ENCODE data around the gene KRT13. TPM values are rescaled to one million over a fixed set of nuclear protein-coding genes. Genes with fewer than 3 reads are reported as not detected.

Gene KRT13
- total RNA-seq, 1 experiment from 2014 or later, result 45.7 TPM

- peaks cover 31% of the 10 kb centered on the region for H3K36me3 Mint-ChIP-seq (ENCODE audit: insufficient read depth, unreplicated experiment)
- peak overlapping the region; percentile 92 for H3K27ac Mint-ChIP-seq (ENCODE audit: unreplicated experiment)
- H3K4me1 Mint-ChIP-seq (ENCODE audit: low read depth, unreplicated experiment), result peaks cover 92% of the 10 kb centered on the region
- intact Hi-C loops (cut with micrococcal nuclease; ENCODE audit: unreplicated experiment), result loop anchor here (1.0 to 2.0 kb wide), 6 partner anchors 17 to 691 kb away; no protein-coding TSS in a partner anchor
- no peaks in the 10 kb centered on the region for H3K27me3 Mint-ChIP-seq (ENCODE audit: unreplicated experiment)
- peak overlapping the region; percentile 62 for H3K4me3 Mint-ChIP-seq (ENCODE audit: low read depth, unreplicated experiment)
- DNase-seq, result peak; percentile 99
- H3K9me3 Mint-ChIP-seq (ENCODE audit: low read depth, unreplicated experiment), result no peaks in the 10 kb centered on the region
- CTCF ChIA-PET, result interaction anchor here (0.6 to 7.7 kb wide), 86 partner anchors 8 to 1845 kb away, joined by 3 to 471 read pairs (median 5); partner anchors contain the start of genes EIF1, KRT15, KRT16 and KRT17
- BruUV-seq (replicated peaks), result TSS peak; percentile 92
- TF ChIP-seq CTCF (IDR thresholded peaks at IDR 0.05; ENCODE audit: unreplicated experiment), result no peak
Measured at GRCh38 chr17:41547921-41548843, 42.8 kb upstream of the KRT13 start.

- Mint-ChIP-seq H3K9me3 (ENCODE audit: low read depth, unreplicated experiment) (no peaks in the 10 kb centered on the region), H3K4me3 (ENCODE audit: low read depth, unreplicated experiment) (peak overlapping the region; percentile 62), H3K27me3 (ENCODE audit: unreplicated experiment) (no peaks in the 10 kb centered on the region), H3K27ac (ENCODE audit: unreplicated experiment) (peak overlapping the region; percentile 92), H3K36me3 (ENCODE audit: insufficient read depth, unreplicated experiment) (peaks cover 31% of the 10 kb centered on the region), H3K4me1 (ENCODE audit: low read depth, unreplicated experiment) (peaks cover 90% of the 10 kb centered on the region)
- BruUV-seq (replicated peaks), result no TSS peak
- intact Hi-C loops (cut with micrococcal nuclease; ENCODE audit: unreplicated experiment), result loop anchor here (1.0 kb wide), 1 partner anchor 22 kb away; no protein-coding TSS in a partner anchor
- TF ChIP-seq CTCF (IDR thresholded peaks at IDR 0.05; ENCODE audit: unreplicated experiment), result no peak
- peak; percentile 85 for DNase-seq
- CTCF ChIA-PET, result interaction anchor here (0.8 to 7.7 kb wide), 27 partner anchors 11 to 1844 kb away, joined by 3 to 471 read pairs (median 20); partner anchors contain the start of genes EIF1, KRT15, KRT17 and KRT19
Measured at GRCh38 chr17:41547378-41547841, 42.0 kb upstream of the KRT13 start.

GRCh38 chr17:41546819-41547218 lies 41.4 kb upstream of the KRT13 start:
- TF ChIP-seq CTCF (IDR thresholded peaks at IDR 0.05; ENCODE audit: unreplicated experiment), result no peak
- H3K36me3 Mint-ChIP-seq (ENCODE audit: insufficient read depth, unreplicated experiment), result peaks cover 31% of the 10 kb centered on the region
- no TSS peak for BruUV-seq (replicated peaks)
- peak overlapping the region; percentile 62 for H3K4me3 Mint-ChIP-seq (ENCODE audit: low read depth, unreplicated experiment)
- CTCF ChIA-PET, result interaction anchor here (0.6 to 7.7 kb wide), 6 partner anchors 11 to 359 kb away, joined by 3 to 471 read pairs (median 44); partner anchors contain the start of genes KRT15 and KRT19
- peak overlapping the region; percentile 92 for H3K27ac Mint-ChIP-seq (ENCODE audit: unreplicated experiment)
- peaks cover 90% of the 10 kb centered on the region for H3K4me1 Mint-ChIP-seq (ENCODE audit: low read depth, unreplicated experiment)
- H3K9me3 Mint-ChIP-seq (ENCODE audit: low read depth, unreplicated experiment), result no peaks in the 10 kb centered on the region
- intact Hi-C loops (cut with micrococcal nuclease; ENCODE audit: unreplicated experiment), result loop anchor here (1.0 kb wide), 1 partner anchor 22 kb away; no protein-coding TSS in a partner anchor
- DNase-seq, result no peak
- H3K27me3 Mint-ChIP-seq (ENCODE audit: unreplicated experiment), result no peaks in the 10 kb centered on the region

GRCh38 chr17:41545829-41546410 lies 40.5 kb upstream of the KRT13 start:
- Mint-ChIP-seq H3K4me3 (ENCODE audit: low read depth, unreplicated experiment) (no peak overlapping the region), H3K9me3 (ENCODE audit: low read depth, unreplicated experiment) (no peaks in the 10 kb centered on the region), H3K27me3 (ENCODE audit: unreplicated experiment) (no peaks in the 10 kb centered on the region)

More at GRCh38 chr17:41545829-41546410, 40.5 kb upstream of the KRT13 start:
- DNase-seq, result no peak
- peaks cover 31% of the 10 kb centered on the region for H3K36me3 Mint-ChIP-seq (ENCODE audit: insufficient read depth, unreplicated experiment)
- intact Hi-C loops (cut with micrococcal nuclease; ENCODE audit: unreplicated experiment), result no loop called here
- BruUV-seq (replicated peaks), result no TSS peak
- peak overlapping the region; percentile 92 for H3K27ac Mint-ChIP-seq (ENCODE audit: unreplicated experiment)
- H3K4me1 Mint-ChIP-seq (ENCODE audit: low read depth, unreplicated experiment), result peaks cover 95% of the 10 kb centered on the region
- no peak for TF ChIP-seq CTCF (IDR thresholded peaks at IDR 0.05; ENCODE audit: unreplicated experiment)
- CTCF ChIA-PET, result interaction anchor here (7.7 kb wide), 1 partner anchor 21 kb away, joined by 471 read pairs; the partner anchor contains the start of genes KRT15 and KRT19
